Nephron (organoid): ENCODE measurements around the gene CC2D2A.

ENCODE experiments used
- H3K27ac Mint-ChIP-seq, 3 experiments: 2 replicates each; pipeline ENCODE4 v1.8.0; 2020; ENCODE audit warnings: mixed read lengths in 3 of 3, mild to moderate bottlenecking in 2 of 3, moderate library complexity in 1 of 3
- H3K27me3 Mint-ChIP-seq: 2 replicates; pipeline ENCODE4 v1.8.0; 2021; ENCODE audit warnings: low read depth, mild to moderate bottlenecking, moderate library complexity, mixed read lengths
- H3K36me3 Mint-ChIP-seq: 2 replicates; pipeline ENCODE4 v1.8.0; 2020; ENCODE audit warnings: low read depth, mixed read lengths
- H3K4me1 Mint-ChIP-seq: 2 replicates; pipeline ENCODE4 v1.8.0; 2020; ENCODE audit warnings: mixed read lengths
- H3K4me3 Mint-ChIP-seq, 3 experiments: 2 replicates each; pipeline ENCODE4 v1.8.0; 2020; ENCODE audit warnings: mild to moderate bottlenecking in 3 of 3, mixed read lengths in 3 of 3, moderate library complexity in 2 of 3
- H3K9me3 Mint-ChIP-seq: 2 replicates; pipeline ENCODE4 v1.8.0; 2020; ENCODE audit warnings: mixed read lengths
- TF ChIP-seq, protein P1 (sequence below), 3 experiments: fragments of 200-600 bp; sonication (generic); IDR thresholded peaks; one replicate each; pipeline ENCODE4 v1.5.0; 2021; ENCODE audit warnings: antibody characterized with exemption in 3 of 3; ENCODE audit not compliant: unreplicated experiment in 3 of 3

The CC2D2A gene

DNA sequence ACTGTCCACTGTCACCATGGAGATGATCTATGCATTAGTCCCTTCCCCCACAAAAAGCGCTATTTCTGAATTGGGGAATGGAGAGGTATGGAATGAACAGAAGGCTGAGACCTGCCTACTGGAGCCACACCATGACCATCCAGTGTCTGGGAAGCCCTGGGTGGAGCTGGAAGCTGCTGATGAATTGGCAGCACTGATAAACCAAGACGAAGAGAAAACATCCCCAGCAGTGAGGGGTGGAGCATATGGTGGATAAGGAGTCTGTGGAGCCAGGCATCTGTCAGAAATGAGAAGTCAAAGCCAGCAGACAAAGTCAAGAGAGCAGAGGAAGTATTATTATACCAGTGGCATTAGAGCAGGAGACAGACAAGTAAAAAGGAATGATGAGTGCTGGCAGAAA, 13.2 kb downstream of the CC2D2A start:
- Mint-ChIP-seq H3K27ac (peak overlapping the region in 2 of 3 experiments; percentile 36 to 53), H3K4me3 (no peak overlapping the region), H3K9me3 (peaks cover 41% of the 10 kb centered on the region), H3K4me1 (peaks cover 17% of the 10 kb centered on the region), H3K27me3 (no peaks in the 10 kb centered on the region), H3K36me3 (peaks cover 64% of the 10 kb centered on the region)
- TF ChIP-seq, protein P1, sequence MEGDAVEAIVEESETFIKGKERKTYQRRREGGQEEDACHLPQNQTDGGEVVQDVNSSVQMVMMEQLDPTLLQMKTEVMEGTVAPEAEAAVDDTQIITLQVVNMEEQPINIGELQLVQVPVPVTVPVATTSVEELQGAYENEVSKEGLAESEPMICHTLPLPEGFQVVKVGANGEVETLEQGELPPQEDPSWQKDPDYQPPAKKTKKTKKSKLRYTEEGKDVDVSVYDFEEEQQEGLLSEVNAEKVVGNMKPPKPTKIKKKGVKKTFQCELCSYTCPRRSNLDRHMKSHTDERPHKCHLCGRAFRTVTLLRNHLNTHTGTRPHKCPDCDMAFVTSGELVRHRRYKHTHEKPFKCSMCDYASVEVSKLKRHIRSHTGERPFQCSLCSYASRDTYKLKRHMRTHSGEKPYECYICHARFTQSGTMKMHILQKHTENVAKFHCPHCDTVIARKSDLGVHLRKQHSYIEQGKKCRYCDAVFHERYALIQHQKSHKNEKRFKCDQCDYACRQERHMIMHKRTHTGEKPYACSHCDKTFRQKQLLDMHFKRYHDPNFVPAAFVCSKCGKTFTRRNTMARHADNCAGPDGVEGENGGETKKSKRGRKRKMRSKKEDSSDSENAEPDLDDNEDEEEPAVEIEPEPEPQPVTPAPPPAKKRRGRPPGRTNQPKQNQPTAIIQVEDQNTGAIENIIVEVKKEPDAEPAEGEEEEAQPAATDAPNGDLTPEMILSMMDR (IDR thresholded peaks at IDR 0.05; ENCODE audit: unreplicated experiment in 3 of 3) = no peak

DNA sequence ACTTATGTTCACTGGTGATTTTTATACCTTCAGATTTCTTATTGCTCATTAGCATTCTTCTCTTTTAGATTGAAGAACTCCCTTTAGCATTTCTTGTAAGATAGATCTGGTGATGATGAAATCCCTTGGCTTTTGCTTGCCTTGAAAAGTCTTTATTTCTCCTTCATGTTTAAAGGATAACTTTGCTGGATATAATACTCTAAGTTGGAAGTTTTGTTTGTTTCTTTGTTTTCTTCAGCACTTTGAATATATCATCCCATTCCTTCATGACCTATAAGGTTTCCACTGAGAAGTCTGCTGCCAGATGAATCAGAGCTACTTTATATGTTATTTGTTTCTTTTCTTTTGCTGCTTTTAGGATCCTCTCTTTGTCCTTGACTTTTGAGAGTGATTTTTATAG, 18.5 kb downstream of the CC2D2A start:
- Mint-ChIP-seq H3K27me3 (no peaks in the 10 kb centered on the region), H3K9me3 (peaks cover 70% of the 10 kb centered on the region), H3K36me3 (peaks cover 91% of the 10 kb centered on the region), H3K4me1 (peaks cover 7% of the 10 kb centered on the region), H3K27ac (peak overlapping the region in 1 of 3 experiments; percentile 91), H3K4me3 (no peak overlapping the region)
- TF ChIP-seq, protein P1 (IDR thresholded peaks at IDR 0.05; ENCODE audit: unreplicated experiment in 3 of 3) = no peak

DNA sequence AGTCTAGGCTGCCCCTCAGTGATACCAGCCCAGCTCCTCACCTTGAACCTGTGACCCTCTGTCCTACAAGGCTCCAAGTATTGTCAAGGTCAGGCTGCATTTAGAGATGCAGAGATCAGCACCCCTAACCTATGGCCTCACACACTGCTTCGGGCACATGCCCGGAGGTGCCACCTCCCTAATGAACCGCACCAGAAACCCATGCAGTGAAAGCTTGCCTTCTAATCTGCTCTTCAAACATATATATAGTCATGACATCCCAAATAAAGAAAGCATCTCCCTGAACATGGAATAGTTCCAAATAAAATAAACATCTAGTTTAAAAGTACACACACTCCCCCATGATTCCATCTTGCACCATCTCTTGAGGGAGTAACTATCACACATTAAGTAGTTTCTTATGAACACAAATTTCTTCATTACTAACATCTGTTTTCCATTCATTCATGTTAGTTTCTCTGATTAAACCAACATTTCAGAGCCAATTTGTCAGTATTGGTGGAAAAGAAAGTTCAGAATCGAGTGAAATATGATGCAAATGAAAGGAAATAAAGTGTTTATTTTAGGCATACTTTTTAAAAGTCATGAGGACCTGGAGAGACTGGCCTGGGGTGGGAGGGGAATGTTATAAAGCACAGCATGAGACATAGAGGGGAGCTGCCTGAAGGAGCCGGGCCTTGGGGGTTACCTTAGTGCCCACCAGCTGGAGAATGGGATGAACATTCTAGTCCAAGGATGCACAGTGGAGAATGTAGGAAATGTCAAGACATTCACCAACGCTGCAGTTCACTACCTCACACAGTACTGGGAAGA, 19.2 kb downstream of the CC2D2A start:
- H3K36me3 Mint-ChIP-seq = peaks cover 92% of the 10 kb centered on the region
- peaks cover 12% of the 10 kb centered on the region for H3K4me1 Mint-ChIP-seq
- TF ChIP-seq, protein P1 (IDR thresholded peaks at IDR 0.05; ENCODE audit: unreplicated experiment in 3 of 3) = no peak
- H3K27me3 Mint-ChIP-seq = no peaks in the 10 kb centered on the region
- H3K4me3 Mint-ChIP-seq = no peak overlapping the region
- H3K27ac Mint-ChIP-seq = peak overlapping the region; percentile 48 to 91 (median 72)
- H3K9me3 Mint-ChIP-seq = peaks cover 70% of the 10 kb centered on the region

DNA sequence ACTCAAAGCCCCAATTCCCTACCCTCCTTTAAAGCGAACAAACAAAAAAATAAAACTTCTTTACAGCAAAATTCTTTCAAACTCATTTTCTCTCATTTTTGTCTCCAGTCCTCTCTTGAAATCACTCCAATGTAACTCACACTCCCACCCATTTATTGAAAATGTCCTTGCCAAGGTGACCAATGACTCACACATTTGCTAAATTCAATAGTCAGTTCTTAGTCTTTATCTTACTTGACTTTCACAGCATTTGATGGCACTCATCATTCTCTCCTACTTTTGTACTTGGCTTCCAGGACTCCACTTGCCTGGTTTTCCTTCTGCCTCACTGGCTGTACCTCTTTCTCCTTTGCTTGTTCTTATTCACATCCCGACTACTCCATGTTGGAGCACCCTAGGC, 19.9 kb downstream of the CC2D2A start:
- TF ChIP-seq, protein P1 (IDR thresholded peaks at IDR 0.05; ENCODE audit: unreplicated experiment in 3 of 3) = no peak
- H3K27ac Mint-ChIP-seq = peak overlapping the region in 2 of 3 experiments; percentile 17 to 64
- peaks cover 63% of the 10 kb centered on the region for H3K9me3 Mint-ChIP-seq
- no peak overlapping the region for H3K4me3 Mint-ChIP-seq
- no peaks in the 10 kb centered on the region for H3K27me3 Mint-ChIP-seq
- H3K36me3 Mint-ChIP-seq = peaks cover 87% of the 10 kb centered on the region
- H3K4me1 Mint-ChIP-seq = peaks cover 12% of the 10 kb centered on the region

DNA sequence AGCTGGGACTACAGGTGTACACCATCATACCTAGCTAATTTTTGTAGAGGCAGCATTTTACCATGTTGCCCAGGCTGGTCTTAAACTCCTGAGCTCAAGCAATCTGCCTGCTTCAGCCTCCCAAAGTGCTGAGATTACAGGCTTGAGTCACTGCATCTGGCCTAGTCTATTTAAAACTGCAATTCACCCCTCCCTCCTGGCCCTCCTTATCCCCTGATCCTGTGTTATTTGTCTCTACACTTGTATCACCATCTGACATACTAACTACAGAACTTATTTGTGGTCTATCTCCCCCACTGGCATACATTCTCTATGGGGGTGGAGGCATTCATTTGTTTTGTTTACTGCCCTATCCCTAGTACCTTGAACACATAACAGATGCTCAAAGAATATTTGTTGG, 23.7 kb downstream of the CC2D2A start:
- peaks cover 37% of the 10 kb centered on the region for H3K9me3 Mint-ChIP-seq
- no peak overlapping the region for H3K4me3 Mint-ChIP-seq
- H3K4me1 Mint-ChIP-seq = peaks cover 12% of the 10 kb centered on the region
- TF ChIP-seq, protein P1 (IDR thresholded peaks at IDR 0.05; ENCODE audit: unreplicated experiment in 3 of 3) = no peak
- H3K27me3 Mint-ChIP-seq = no peaks in the 10 kb centered on the region
- H3K36me3 Mint-ChIP-seq = peaks cover 73% of the 10 kb centered on the region
- no peak overlapping the region for H3K27ac Mint-ChIP-seq

DNA sequence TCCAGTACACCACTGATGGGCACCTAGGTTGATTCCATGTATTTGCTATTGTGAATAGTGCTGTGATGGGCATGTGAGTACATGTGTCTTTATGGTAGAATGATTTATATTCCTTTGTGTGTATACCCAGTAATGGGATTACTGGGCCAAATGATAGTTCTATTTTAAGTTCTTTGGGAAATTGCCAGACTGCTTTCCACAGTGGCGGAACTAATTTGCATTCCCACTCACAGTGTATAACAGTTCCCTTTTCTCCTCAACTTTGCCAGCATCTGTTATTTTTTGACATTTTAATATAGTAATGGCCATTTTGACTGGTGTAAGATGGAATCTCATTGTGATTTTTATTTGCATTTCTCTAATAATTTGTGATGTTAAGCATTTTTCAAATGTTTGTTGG, 25.9 kb downstream of the CC2D2A start:
- Mint-ChIP-seq H3K27me3 (no peaks in the 10 kb centered on the region), H3K4me1 (peaks cover 5% of the 10 kb centered on the region), H3K9me3 (peaks cover 22% of the 10 kb centered on the region), H3K4me3 (no peak overlapping the region), H3K27ac (no peak overlapping the region), H3K36me3 (peaks cover 51% of the 10 kb centered on the region)
- TF ChIP-seq, protein P1 (IDR thresholded peaks at IDR 0.05; ENCODE audit: unreplicated experiment in 3 of 3) = no peak
